MM.1S (cell line): ENCODE results near the gene RNF220.

Experiments
- EZH2phosphoT487 ChIP-seq: fragments of 300-600 bp; sonication (generic); IDR thresholded peaks from 2 replicates; pipeline ENCODE4 v1.6.1; 2018; ENCODE audit warnings: antibody characterized with exemption, low read length
- TF ChIP-seq, protein P1 (sequence below): fragments of 300-600 bp; sonication (generic); IDR thresholded peaks from 2 replicates; pipeline ENCODE4 v1.5.1; 2016; ENCODE audit warnings: antibody characterized with exemption, low read length, mixed read lengths

DNA sequence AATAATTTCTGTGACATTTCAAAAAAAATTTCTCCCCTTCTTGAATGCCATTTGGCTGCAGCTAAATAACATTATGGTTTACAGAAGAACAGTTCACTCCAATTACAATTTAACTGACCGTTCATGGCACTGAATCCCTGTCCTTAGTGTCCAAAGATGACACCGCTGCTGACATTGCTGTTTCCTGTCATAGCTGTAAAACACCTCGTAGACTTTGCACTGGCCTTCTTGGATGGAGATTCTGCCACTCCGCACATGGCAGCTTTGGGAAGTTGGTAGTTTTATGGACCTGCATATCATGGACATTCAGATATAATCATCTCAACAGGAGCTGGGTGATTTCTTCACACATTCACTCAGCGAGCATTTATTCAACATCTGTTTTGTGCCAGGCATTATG, 274.4 kb downstream of the RNF220 start:
- no peak for TF ChIP-seq EZH2phosphoT487
- TF ChIP-seq, protein P1, sequence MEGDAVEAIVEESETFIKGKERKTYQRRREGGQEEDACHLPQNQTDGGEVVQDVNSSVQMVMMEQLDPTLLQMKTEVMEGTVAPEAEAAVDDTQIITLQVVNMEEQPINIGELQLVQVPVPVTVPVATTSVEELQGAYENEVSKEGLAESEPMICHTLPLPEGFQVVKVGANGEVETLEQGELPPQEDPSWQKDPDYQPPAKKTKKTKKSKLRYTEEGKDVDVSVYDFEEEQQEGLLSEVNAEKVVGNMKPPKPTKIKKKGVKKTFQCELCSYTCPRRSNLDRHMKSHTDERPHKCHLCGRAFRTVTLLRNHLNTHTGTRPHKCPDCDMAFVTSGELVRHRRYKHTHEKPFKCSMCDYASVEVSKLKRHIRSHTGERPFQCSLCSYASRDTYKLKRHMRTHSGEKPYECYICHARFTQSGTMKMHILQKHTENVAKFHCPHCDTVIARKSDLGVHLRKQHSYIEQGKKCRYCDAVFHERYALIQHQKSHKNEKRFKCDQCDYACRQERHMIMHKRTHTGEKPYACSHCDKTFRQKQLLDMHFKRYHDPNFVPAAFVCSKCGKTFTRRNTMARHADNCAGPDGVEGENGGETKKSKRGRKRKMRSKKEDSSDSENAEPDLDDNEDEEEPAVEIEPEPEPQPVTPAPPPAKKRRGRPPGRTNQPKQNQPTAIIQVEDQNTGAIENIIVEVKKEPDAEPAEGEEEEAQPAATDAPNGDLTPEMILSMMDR, result no peak
